ENCODE measurements around the gene SETX.

The SETX gene

DNA sequence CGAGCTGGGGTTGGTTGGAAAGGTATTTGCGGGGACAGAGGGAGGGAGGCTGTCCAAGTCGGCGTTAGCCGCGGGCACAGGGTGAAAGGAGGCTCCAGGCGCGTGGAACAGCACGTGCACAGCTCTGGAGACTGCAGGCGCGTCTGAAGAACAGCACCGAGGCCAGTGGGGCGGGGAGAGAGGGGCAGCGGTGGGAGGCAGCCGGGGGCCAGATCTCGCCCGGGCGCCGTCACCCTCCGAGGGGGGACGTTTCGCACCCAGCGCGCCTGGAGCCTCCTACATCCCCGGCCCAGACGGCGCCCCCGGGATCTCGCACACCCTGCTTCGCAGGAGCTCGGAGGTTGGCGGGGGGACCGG is 113.3 kb downstream of the SETX start:
- no peak for DNase-seq

DNA sequence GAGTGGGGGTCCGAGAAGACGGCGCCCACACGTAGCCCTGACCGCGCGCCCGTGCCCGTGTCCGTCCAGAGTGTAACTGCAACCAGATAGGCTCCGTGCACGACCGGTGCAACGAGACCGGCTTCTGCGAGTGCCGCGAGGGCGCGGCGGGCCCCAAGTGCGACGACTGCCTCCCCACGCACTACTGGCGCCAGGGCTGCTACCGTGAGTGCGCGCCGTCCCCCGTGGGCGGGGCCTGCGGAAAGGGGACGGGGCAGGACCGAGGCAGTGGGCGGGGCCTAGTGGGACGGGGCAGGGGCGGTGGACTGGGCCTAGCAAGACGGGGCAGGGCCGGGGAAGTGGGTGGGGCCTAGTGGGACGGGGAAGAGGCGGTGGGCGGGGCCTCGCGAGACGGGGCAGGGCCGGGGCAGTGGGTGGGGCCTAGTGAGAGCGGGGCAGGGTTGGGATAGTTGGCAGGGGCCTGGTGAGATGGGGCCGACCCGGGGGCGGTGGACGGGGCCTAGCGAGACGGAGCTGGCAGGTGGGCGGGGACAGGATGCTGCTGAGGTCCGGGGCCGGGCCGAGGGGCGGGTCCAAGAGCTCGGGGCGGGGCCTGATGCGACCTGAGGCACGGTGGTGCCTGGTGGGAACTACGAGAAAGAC is 113.8 kb downstream of the SETX start:
- peak; percentile 35 to 98 (median 90) for DNase-seq

- DNase-seq: peak in 1 of 58 donors; percentile 52
These were observed 114.6 kb downstream of the SETX start for GRCh38 chr9:132239999-132240840.

DNA sequence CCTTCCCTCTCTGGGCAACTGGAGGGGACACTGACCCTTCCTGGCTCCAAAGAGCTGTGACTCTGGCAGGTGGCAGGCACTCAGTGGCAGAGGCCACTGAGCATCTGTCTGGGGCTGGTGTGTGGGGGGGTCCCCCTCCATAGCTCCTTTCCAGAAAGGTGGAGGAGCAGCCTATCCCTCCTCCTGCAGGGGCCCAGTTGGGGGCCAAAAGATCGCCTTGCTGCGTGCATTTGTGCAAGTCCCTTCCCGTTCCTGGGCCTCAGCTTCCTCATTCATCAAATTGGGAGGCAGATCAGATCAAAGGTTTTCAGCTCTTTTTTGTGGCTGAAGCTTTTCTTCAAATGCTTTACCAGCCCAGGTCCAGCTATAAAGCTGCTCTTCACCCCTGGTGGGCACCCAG is 115.3 kb downstream of the SETX start:
- DNase-seq: no peak

- DNase-seq: peak in 1 of 58 donors; percentile 19
These were observed 115.8 kb downstream of the SETX start for GRCh38 chr9:132238992-132239391.

DNA sequence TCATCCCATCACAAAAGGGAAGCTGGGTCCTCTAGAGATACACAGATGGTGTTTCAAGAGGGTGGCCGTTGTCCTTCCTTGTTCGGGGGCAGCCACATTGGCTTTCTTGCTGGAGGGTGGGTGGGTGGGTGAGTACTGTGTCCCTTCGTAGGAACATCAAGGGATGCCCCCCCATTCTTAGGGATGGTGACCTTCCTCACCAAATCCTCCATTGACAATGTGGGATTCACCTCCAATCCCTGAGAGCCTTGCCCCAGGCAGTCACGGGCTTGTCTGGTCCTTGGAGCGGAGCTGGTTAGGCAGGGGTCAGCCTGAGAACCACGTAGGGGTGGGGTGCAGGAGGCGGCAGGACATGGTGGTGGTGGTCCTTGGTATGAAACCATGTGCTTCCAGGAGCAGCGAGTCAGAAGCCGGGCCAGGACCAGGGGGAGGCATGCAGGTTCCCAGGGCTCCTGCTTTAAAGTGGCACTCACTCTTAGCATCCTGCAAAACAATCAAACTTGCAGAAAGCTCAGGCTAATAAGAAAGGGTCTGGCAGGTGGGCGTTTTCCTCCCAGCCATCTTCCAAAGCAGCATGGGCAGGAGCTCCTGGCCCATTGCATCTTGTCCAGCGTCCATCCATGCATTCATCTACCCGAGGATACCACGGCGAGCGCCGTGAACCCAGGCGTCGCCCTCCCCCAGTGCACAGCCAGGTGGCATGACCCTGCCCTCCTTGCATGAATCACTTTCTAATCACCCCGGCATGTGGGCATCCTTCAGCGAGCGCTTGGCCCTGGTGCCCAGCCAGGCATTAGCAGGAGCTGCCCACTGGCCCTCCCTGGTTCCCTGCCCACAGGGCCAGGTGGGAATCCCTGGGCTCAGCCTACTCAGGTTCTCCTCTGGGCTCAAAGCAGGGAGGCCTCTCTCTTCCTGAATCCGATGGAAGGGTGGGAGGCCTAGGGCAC is 116.5 kb downstream of the SETX start:
- no peak for DNase-seq

DNA sequence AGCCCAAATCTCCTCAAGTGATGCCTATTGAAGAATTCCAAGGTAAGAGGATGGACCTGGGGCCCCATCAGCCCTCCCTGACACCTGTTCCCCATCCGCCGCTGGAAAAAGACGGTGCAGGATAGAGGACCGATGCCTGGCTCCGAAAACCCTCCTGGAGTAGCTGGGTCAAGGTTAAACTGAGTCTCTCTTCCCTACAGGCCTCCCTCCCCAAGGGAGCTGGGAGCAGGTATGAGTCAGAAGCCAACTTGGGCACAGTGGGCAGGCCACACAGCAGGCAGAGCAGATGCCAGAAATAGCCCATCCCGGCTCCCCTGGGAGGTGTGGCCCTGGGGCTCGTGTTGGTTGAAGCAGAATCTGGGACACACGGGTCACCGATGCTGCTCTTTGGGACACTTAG is 117.3 kb downstream of the SETX start:
- DNase-seq: peak in 1 of 58 donors; percentile 15

GRCh38 chr9:132236662-132237311 is 118.0 kb downstream of the SETX start:
- no peak for DNase-seq

DNA sequence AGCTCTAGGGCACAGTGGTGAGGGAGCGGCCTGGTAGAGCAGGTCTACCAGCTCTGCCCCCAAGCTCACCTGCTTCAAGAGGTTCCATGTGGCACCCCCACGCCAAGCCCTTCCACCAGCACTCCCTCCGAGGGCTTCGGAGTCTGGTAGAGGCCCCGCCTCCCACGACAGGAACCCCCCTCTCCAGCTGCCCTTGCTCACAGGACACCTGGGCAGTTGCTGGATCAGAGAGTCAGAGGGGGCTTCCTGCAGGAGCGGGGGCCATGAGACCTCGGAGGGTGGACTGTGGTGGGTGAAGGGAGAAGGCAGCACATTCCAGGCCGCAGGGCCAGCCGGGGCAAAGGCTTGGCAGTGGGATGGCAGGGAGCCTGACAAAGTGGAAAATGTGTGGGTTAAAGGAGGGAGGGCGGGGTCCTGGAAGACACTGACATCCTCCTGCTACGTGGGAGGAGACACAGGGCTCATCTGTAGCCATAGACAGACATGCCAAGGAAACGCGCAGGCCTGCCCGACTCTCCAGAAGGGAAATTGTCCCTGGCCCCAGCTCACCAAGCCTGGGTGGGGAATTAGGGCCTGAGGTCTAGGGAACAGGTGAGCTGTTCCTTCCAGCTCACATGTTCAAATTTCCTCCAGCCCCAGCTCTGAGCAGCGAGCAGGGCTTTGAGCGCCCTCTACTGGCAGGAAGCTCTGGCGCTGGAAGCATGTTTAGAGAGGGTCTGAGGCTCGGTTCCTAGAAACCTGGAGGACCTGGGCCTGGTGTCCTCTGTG is 118.7 kb downstream of the SETX start:
- DNase-seq: peak in 54 of 58 donors; percentile 37 to 90 (median 62)

GRCh38 chr9:132235125-132235524 is 119.7 kb downstream of the SETX start:
- DNase-seq: no peak

DNA sequence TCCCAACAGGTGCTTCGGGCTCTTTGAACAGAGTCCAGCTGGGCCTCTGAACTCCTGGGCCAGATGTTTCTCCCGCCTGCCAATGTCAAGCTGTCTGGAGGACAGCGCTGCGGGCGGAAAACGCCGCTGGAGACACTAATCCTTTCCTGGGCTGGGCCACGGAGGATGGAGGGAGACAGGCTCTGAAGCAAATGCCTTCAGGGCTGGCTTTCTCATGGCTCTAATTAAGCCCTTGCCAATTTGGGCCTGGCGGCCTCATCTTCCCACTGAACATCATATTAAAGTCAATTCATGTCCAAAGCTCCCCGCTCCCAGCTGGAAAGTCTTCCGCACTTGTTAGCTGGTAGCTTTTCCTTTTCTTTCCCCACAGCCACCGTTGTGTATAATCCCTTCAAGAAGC is 120.3 kb downstream of the SETX start:
- DNase-seq: no peak

DNA sequence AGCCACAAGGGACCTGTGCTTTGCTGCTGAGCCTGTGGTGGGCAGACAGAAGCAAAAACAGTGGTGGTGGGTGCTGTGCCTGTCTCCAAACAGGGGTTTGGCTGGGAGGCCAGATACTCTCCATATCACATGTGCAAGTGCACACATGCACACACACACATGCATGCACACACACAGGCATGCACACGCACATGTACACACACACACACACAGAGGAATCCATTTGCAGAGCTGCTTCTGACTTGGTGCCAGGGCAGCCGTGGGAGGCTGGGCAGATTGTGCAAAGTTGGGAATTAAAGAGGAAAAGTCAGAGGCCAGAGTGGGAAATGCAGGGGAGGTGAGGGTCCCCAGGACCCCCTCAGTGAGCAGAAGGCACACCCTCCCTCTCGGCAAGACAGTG is 121.6 kb downstream of the SETX start:
- no peak for DNase-seq

GRCh38 chr9:132232522-132232921 is 122.3 kb downstream of the SETX start:
- DNase-seq: no peak

DNA sequence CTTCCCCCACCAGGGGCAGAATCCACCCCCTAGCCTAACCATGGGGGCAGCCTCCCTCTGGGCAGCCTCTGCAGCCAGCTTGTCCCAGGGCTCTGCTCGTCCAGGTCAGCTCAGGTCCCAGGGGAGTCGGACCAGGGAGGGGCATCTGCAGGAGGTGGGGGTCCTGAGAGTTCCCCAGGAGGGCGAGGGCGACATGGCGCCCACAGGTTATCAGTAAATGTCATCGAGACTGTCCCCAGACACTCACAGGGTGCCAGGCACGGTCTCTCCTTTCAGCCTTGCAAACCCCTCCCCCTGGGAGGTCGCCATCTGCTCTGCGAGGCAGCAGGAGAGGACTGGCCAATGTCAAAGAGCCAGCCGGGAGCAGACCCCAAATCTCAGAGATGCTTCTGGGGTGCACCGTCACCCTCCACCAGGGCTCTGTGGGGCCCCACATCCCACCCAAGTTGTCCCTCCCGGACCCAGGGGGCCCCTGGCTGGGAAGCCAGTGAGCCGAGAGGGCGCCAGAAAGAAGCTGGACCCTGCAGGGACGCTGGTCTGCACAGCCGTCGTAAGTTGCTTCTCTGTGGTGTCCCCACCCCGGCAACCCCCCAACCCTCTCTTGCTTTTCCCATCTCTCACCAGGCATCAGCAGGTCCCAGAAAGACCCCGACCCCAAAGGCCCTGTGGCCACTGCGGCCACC is 123.6 kb downstream of the SETX start:
- DNase-seq: no peak

GRCh38 chr9:132230605-132231004 is 124.2 kb downstream of the SETX start:
- no peak for DNase-seq

DNA sequence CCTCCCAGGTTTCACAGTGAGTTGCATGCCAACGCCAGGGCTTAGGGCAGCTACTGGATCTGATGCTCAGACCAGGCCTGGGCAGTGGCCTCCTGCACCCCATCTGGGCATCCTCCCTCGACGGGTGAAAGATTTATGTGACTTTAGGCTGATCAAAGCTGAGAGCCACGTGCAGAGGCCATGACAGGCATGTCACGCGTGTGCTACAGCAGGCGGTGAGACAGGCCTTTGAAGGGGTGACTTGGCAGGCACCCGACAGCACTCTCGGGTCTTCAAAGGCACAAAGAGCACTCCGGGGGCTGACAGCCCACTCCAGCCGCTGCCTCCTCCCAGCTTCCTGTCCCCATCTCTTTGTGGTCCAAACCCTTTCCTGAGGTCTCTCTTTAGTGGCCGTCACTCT is 126.7 kb downstream of the SETX start:
- DNase-seq: no peak

- DNase-seq: no peak
These were observed 128.0 kb downstream of the SETX start for GRCh38 chr9:132226571-132227430.

- no peak for DNase-seq
These were observed 130.1 kb downstream of the SETX start for GRCh38 chr9:132224645-132225044.

GRCh38 chr9:132221941-132222340 is 132.8 kb downstream of the SETX start:
- no peak for DNase-seq

Measured in anterior cingulate cortex (tissue), 58 donors.